Hematopoietic multipotent progenitor cell treated with erythropoietin and hydrocortisone succinate and interleukin-3 and kit ligand, for 8 days (in vitro differentiated cells): ENCODE results near the gene TRMT112.

Source experiments
- DNase-seq: peaks from one replicate; pipeline ENCODE4 v3.0.0-alpha.2; 2015

TRMT112 gene

DNA sequence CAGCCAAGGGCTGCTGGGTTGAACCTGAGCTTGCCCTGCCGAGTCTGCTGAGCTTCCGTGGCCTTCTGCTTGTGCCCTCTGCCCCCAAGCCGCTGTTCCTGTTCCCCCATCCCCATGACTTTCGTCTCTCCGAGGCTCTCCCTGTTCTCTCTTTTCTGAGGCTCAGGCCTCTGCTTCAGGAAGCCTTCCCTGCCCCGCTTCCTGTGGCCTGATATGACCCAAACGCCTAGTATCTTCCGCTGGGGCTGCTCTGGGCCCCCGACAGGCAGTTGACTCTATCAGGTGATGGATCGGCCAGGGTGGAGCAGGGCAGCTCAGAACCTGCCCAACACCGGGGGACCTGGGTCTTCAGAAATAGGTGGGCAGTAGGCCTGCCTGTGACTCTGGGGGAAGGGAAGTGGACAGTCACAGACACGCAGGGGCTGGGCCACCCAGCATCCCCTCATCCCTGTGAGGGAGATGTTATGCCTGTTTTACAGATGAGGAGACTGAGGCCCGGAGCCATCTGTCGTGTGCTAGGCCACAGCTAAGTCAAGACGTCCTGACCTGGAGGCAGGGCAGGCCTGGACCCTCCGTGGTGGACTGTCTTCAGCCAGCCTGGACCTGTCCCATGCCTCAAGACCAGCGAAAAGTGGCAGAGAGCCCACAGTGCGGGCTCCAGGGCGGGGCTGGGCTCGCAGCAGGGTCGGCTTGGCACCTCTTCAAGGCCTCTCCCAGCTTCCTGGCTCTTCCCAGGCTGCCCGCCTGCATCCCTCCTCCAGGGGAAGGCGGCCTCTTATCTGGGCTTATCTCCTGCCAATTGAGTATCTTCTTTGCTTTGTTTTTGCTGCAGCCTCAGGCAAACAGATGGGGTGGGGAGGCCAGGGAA lies 49.1 kb downstream of the TRMT112 start:
- DNase-seq = peak; percentile 72

DNA sequence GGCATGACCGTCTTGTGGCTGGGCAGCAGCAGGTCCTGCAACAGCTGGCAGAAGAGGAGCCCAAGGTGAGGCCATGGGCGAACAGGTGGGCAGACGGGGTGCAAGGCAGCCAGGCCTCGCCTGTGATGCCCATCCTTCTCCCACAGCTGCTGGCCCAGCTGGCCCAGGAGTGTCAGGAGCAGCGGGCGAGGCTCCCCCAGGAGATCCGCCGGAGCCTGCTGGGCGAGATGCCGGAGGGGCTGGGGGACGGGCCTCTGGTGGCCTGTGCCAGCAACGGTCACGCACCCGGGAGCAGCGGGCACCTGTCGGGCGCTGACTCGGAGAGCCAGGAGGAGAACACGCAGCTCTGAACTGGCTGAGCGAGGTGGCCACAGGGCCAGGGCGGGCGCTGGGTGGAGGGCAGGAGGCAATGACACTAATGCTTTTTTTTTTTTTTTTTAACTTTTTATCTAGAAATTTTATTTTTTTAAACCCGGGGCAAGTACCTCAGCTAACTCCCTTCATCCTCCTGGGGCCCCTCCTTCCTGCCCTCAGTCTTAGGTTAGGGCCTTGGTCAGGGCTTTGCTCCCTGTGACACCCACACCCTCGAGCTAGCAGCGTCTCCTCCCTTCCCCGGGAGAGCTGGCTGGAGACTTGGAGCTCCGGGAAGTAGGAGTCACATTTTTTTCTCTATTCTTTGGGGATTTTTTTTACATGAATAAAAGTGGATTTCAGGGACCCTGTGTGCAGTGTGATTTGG lies 50.0 kb downstream of the TRMT112 start:
- no peak for DNase-seq
